Ecto neural progenitor cell (in vitro differentiated cells): ENCODE results near the gene F9.
"Not testable (repeated sequence)": the region's sequence is repeated elsewhere in the genome, so short reads cannot be mapped to it uniquely, and the experiment has no call there.

Source experiments
- DNase-seq: peaks from one replicate; pipeline ENCODE4 v3.0.0-alpha.2; 2018; ENCODE audit warnings: low spot score

The F9 gene

GRCh38 chrX:139530550-139530949, at the start of gene F9:
Gene F9, plus strand, starts transcription at chrX:139530739. Its CDS starts 26 bp downstream, at chrX:139530765.
- DNase-seq: no peak

DNA sequence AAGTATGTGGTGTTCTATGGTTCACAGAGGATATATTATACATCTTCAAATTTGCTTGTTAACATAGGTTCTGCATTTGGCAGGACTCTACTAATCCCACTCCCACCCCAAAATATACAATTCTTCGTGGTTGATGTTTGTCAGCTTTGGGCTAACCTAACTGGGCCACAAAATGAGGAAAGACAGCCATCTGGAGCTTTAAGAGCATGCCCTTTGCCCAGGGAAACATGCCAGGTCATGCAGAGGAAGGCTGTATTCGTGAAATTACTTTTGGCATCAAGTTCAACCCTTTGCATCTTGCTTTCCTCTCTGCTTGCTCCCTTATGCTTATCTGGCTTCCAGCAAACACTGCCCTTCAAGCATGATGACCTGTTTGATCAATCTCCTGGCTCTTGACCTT, 46.8 kb upstream of the F9 start:
- no peak for DNase-seq

GRCh38 chrX:139484591-139484990, 45.9 kb upstream of the F9 start:
- no peak for DNase-seq

GRCh38 chrX:139495324-139495723, 35.2 kb upstream of the F9 start:
- DNase-seq: no peak

GRCh38 chrX:139506333-139506732, 24.2 kb upstream of the F9 start:
- DNase-seq: no peak

- no peak for DNase-seq
Observed at GRCh38 chrX:139508099-139508498, 22.4 kb upstream of the F9 start.

- no peak for DNase-seq
Observed at GRCh38 chrX:139518475-139518874, 12.1 kb upstream of the F9 start.

DNA sequence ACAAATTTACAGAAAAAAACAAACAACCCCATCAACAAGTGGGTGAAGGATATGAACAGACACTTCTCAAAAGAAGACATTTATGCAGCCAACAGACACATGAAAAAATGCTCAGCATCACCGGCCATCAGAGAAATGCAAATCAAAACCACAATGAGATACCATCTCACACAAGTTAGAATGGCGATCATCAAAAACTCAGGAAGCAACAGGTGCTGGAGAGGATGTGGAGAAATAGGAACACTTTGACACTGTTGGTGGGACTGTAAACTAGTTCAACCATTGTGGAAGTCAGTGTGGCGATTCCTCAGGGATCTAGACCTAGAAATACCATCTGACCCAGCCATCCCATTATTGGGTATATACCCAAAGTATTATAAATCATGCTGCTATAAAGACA, 1.7 kb upstream of the F9 start:
- not testable (repeated sequence) for DNase-seq

DNA sequence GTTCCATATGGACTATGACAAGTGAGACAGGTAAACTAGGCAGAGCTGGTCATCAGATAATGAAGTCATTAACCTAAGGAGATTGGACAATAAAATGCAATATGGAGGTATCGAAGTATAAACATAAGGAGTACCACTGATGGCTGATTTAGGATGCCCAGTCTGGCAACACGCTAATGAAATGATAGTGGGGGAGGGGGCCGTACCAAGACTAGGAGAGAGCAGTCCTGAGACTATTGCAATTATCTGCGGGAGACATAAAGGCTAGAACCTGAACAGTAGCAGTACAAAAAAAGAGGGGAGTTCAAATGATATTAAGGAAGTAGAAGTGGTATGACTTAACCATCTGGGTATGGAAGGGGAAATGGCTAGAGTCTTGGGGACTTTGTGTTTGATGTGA, 2.3 kb downstream of the F9 start:
- DNase-seq: no peak

DNA sequence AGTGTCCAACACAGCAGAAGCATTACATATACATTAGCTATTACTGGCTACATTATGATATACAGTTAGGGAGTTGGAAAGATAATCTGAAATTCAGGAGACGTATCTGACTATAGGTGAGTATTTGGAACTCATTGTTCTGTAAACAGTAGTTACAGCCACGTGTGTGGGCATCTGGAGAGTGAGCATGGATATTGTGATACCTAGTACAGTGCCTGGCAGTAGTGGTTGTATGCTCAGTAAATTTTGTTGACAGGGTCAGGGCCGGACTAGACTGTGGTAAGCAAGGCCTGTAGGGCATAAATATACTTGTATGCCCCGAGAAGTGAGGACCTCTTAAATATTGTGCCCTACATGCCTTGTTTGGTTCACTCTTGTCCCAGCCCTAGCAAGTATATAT, 2.9 kb downstream of the F9 start:
- DNase-seq: no peak

DNA sequence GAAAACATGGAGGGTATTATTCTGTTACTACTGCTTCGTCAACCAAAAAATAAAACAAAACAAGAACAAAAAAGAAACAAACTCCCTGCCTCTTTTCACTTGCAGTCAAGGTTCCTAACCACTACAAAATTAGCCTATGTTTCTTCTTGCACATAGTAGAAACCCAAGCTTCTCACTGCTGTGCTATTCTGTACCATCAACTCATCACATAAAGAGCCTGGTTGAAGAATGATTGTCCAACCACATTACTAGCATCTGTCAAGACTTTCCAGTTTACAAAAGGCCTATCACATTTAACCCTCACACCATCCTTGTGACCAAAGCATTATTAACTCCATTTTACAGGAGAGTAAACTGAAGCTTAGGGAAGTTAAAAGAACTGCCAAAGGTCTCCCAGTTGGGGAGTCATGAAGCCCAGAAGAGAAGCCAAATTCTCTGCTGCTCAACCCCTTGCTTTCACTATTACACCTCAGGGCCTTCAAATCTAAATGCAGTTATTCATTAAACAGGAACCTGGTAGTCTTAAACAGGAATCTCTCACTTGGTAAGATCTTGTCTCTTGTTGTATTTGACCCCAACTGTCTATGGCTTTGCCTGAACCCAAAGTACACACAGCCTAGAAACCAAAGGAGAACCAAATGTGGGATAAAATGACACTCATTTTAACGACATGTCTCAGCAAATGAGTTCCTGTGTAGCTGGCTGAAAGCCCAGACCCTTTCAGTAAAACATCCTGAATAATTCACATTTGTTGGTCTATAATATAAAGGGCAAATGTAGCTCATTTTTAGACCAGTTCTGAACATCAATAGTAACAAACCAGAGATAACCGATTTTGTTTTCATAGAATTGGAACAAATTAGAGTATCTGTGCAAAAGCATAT, 8.6 kb downstream of the F9 start:
- DNase-seq: no peak

- DNase-seq: no peak
Observed at GRCh38 chrX:139542652-139543051, 12.1 kb downstream of the F9 start.

DNA sequence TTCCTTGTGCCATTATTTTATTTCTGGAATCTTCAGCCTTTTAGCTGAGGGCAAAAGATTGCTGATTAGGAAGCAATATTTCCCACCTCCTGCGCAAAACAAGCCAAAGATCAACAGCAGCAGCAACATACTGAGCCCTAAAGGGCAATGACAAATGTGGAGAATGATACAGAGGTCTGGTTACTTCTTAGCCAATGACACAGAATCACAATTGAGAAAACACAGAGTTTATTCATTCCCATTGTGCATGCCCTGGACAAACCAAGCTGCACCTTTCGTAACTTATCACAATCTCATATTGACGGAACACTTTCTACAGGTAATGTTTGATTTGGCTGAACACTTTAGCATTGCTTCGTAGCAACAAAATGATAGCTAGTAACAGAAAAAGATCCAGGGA, 13.4 kb downstream of the F9 start:
- no peak for DNase-seq

- DNase-seq: no peak
Observed at GRCh38 chrX:139544591-139544990, 14.1 kb downstream of the F9 start.

DNA sequence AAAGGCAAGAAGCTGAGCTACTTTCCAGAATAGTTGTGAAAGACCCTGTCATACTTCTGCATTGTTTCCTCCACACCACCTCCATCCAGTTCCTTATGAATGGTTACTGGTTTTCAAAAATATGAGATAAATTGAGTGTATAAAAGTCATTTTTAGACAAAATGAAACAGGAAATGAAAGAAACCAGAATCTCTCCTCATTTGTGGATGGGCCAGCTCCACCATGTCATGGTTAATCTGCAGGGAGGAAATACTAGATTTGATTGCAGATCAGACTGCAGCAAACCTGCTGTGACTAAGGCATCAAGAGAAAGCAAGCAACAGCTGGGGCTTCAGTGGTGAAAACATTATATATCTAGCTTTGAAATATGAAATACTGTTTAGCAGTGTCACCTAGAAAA, 23.8 kb downstream of the F9 start:
- no peak for DNase-seq

DNA sequence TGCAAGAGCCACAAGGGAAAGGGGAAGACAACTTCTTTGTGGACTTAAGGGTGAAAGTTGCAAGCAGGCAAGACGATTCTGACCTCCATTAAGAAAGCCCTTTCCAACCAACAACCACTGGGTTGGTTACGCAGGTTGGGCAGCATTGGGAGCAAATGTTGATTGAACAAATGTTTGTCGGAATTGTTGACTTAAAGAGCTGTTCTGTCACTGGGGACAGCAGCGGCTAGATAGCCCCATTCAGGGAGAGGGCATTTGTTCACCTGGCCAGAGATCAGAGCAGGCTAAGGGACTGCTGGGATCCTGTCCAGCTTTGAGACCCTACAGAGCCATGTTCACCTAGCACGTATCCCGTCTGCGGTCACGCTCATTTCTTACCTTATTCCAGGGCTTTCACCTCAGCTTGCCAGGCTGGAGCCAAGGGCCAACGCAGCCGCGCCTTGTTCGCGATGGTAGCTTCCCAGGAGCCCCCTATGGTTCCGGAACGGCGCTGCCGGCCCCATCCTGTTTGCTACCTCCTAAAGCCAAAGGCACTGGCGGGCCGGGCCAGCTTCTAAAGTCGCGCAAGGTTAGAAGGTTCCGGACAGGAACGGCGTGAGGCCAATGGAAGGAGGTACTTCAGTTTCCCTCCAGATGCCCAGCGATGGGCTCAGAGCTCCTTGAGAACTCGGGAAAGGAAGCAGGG, 24.6 kb downstream of the F9 start:
- DNase-seq: no peak

GRCh38 chrX:139559383-139560042, 29.0 kb downstream of the F9 start:
- DNase-seq: peak; percentile 43

DNA sequence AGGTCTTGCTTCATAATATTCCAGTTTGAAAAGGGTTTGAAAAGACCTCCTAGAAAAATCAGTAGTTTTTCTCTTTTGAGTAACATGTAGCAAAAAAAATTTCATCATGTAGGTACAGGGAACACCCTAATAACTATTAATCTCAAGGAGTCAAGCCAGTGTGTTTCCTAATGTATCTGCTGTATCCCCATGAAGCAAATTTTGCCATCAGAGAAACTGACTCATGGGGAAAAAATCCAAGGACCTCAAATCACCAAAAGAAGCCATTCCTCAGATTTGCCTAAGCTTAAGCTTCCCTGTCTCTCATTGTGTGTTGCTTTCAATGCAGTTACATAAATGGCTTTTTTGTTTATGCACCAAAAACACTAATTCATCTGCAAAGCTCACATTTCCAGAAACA, 29.7 kb downstream of the F9 start:
- DNase-seq: no peak

DNA sequence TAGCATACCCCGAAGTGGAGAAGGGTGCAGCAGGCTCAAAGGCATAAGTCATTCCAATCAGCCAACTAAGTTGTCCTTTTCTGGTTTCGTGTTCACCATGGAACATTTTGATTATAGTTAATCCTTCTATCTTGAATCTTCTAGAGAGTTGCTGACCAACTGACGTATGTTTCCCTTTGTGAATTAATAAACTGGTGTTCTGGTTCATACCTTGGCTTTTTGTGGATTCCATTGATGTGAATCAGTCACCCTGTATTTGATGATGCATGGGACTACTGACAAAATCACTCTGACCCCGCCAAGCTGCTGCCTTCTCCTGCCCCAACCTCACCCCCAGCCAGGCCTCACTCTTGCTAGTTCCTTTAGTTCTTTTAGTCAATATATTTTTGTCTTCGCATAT, 32.7 kb downstream of the F9 start:
- DNase-seq: no peak

GRCh38 chrX:139566981-139567380, 36.4 kb downstream of the F9 start:
- no peak for DNase-seq

- no peak for DNase-seq
Observed at GRCh38 chrX:139581068-139581467, 50.5 kb downstream of the F9 start.

DNA sequence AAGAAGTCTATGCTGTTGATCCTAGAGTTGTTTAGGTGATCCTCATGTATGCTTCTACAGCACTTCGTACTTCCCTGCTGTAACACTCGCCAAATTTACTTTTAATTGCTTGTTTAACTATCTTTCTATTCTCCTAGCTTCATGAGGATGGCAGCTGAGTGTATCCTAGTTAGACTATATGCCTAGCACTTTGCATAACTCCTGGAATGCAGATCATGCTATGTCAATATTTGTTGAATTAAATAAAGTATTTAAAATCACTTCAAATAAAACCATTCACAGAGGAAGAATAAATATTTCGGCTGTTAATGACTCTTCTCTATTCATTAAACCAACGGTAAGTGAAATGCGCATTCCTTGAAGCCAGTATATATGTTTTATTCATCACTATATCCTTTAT, 55.1 kb downstream of the F9 start:
- no peak for DNase-seq

- DNase-seq: no peak
Observed at GRCh38 chrX:139596068-139596467, 65.5 kb downstream of the F9 start.
